Measurements from ENCODE around the gene RALGPS1. TPM values are rescaled to one million over a fixed set of nuclear protein-coding genes. Genes with fewer than 3 reads are reported as not detected.

RALGPS1 gene
- total RNA-seq, 2 experiments from 2014 or later = 1.9 to 2.2 TPM

- H3K27me3 Mint-ChIP-seq = no peaks in the 10 kb centered on the region
- intact Hi-C loops (cut with micrococcal nuclease) = no loop called here
- no peaks in the 10 kb centered on the region for H3K36me3 Mint-ChIP-seq (ENCODE audit: low read depth)
- no peak overlapping the region for H3K27ac Mint-ChIP-seq
- no peaks in the 10 kb centered on the region for H3K4me1 Mint-ChIP-seq (ENCODE audit: low read depth)
- no peak for ATAC-seq
- POLR2A ChIA-PET = interaction anchor here (2.1 kb wide), 1 partner anchor 237 kb away, joined by 5 read pairs; the partner anchor contains the start of genes LRSAM1 and RPL12
- DNase-seq = no peak
- CTCF ChIA-PET = interaction anchor here (0.9 to 2.2 kb wide), 11 partner anchors 10 to 249 kb away, joined by 3 to 13 read pairs (median 4); partner anchors contain the start of gene SLC2A8
- no peak overlapping the region for H3K4me3 Mint-ChIP-seq
- H3K9me3 Mint-ChIP-seq = no peaks in the 10 kb centered on the region
- TF ChIP-seq, protein P1, sequence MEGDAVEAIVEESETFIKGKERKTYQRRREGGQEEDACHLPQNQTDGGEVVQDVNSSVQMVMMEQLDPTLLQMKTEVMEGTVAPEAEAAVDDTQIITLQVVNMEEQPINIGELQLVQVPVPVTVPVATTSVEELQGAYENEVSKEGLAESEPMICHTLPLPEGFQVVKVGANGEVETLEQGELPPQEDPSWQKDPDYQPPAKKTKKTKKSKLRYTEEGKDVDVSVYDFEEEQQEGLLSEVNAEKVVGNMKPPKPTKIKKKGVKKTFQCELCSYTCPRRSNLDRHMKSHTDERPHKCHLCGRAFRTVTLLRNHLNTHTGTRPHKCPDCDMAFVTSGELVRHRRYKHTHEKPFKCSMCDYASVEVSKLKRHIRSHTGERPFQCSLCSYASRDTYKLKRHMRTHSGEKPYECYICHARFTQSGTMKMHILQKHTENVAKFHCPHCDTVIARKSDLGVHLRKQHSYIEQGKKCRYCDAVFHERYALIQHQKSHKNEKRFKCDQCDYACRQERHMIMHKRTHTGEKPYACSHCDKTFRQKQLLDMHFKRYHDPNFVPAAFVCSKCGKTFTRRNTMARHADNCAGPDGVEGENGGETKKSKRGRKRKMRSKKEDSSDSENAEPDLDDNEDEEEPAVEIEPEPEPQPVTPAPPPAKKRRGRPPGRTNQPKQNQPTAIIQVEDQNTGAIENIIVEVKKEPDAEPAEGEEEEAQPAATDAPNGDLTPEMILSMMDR (IDR thresholded peaks at IDR 0.05) = no peak
Measured at GRCh38 chr9:127213859-127214258, 299.3 kb downstream of the RALGPS1 start.

GRCh38 chr9:127214421-127215267 lies 300.1 kb downstream of the RALGPS1 start:
- H3K27me3 Mint-ChIP-seq = no peaks in the 10 kb centered on the region
- CTCF ChIA-PET = interaction anchor here (0.6 to 1.8 kb wide), 22 partner anchors 9 to 707 kb away, joined by 3 to 13 read pairs (median 4); partner anchors contain the start of gene SLC2A8
- peak; percentile 79 for DNase-seq
- intact Hi-C loops (cut with micrococcal nuclease) = no loop called here
- POLR2A ChIA-PET = interaction anchor here (0.6 to 2.1 kb wide), 5 partner anchors 9 to 311 kb away, joined by 3 to 5 read pairs (median 3); partner anchors contain the start of genes LRSAM1 and RPL12
- H3K4me1 Mint-ChIP-seq (ENCODE audit: low read depth) = no peaks in the 10 kb centered on the region
- peak; percentile 82 for ATAC-seq
- H3K9me3 Mint-ChIP-seq = no peaks in the 10 kb centered on the region
- no peak overlapping the region for H3K4me3 Mint-ChIP-seq
- H3K27ac Mint-ChIP-seq = no peak overlapping the region
- TF ChIP-seq, protein P1 (IDR thresholded peaks at IDR 0.05) = peak; percentile 84
- H3K36me3 Mint-ChIP-seq (ENCODE audit: low read depth) = no peaks in the 10 kb centered on the region

GRCh38 chr9:127215268-127216209 lies 301.0 kb downstream of the RALGPS1 start:
- Mint-ChIP-seq H3K36me3 (ENCODE audit: low read depth) (no peaks in the 10 kb centered on the region), H3K4me1 (ENCODE audit: low read depth) (no peaks in the 10 kb centered on the region), H3K27ac (no peak overlapping the region), H3K4me3 (no peak overlapping the region), H3K9me3 (no peaks in the 10 kb centered on the region), H3K27me3 (no peaks in the 10 kb centered on the region)
- CTCF ChIA-PET = interaction anchor here (0.9 to 1.8 kb wide), 15 partner anchors 8 to 706 kb away, joined by 3 to 13 read pairs (median 4); partner anchors contain the start of gene SLC2A8
- TF ChIP-seq, protein P1 (IDR thresholded peaks at IDR 0.05) = no peak
- intact Hi-C loops (cut with micrococcal nuclease) = no loop called here
- DNase-seq (no peak), ATAC-seq (no peak)
- POLR2A ChIA-PET = interaction anchor here (0.6 to 2.1 kb wide), 4 partner anchors 8 to 310 kb away, joined by 3 to 5 read pairs (median 3); partner anchors contain the start of genes LRSAM1 and RPL12

DNA sequence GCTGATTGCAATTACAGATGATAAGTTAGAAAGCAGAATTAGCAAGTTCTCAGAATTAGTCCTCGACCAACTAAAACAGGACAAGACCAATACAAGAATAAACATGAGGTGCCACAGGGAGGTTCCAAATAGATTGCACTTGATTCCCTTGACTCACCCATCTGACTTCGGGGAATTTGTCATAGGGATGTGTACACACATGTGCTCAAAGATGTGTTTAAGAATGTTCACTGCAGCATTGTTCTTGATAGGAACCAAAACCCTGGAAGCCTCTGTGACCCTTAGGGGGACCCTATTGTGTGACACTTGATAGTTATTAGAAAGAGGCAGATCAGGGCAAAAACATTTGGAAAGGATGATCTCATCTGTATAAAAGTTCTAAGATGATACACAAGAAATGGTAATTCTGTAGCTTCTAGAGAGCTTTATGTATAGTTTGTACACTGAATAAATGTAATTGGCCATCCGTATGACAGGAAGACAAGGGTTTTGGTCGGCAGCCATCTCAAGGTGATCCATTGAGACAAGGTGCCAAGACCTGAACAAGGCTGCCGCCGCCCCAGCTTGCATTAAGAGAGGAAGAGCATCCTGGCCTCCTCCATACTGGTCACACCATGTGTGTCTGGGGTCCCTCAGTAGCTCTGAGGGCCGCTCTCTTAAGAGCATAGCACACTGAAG lies 301.8 kb downstream of the RALGPS1 start:
- CTCF ChIA-PET = interaction anchor here (1.8 kb wide), 1 partner anchor 279 kb away, joined by 4 read pairs; no protein-coding TSS in a partner anchor

More for the DNA sequence above, 301.8 kb downstream of the RALGPS1 start:
- Mint-ChIP-seq H3K27me3 (no peaks in the 10 kb centered on the region), H3K36me3 (ENCODE audit: low read depth) (no peaks in the 10 kb centered on the region), H3K27ac (no peak overlapping the region), H3K9me3 (no peaks in the 10 kb centered on the region), H3K4me3 (no peak overlapping the region), H3K4me1 (ENCODE audit: low read depth) (peaks cover under 1% of the 10 kb centered on the region)
- POLR2A ChIA-PET = interaction anchor here (2.1 kb wide), 1 partner anchor 235 kb away, joined by 5 read pairs; the partner anchor contains the start of genes LRSAM1 and RPL12
- DNase-seq (no peak), ATAC-seq (no peak)
- TF ChIP-seq, protein P1 (IDR thresholded peaks at IDR 0.05) = no peak
- intact Hi-C loops (cut with micrococcal nuclease) = no loop called here
